Progenitor cell of endocrine pancreas (in vitro differentiated cells): ENCODE data around the gene TNIK. TPM values are rescaled to one million over a fixed set of nuclear protein-coding genes. Genes with fewer than 3 reads are reported as not detected.
"Not testable (repeated sequence)": the region's sequence is repeated elsewhere in the genome, so short reads cannot be mapped to it uniquely, and the experiment has no call there.

Source experiments
- DNase-seq: peaks from one replicate; pipeline ENCODE4 v3.0.0; 2021; ENCODE audit warnings: low spot score; ENCODE audit not compliant: unreplicated experiment
- H3K27ac Mint-ChIP-seq: 2 replicates; pipeline ENCODE4 v1.8.0; 2021; ENCODE audit warnings: mild to moderate bottlenecking, moderate library complexity, mixed read lengths
- H3K27me3 Mint-ChIP-seq: 2 replicates; pipeline ENCODE4 v1.8.0; 2021; ENCODE audit warnings: mixed read lengths
- H3K36me3 Mint-ChIP-seq: 2 replicates; pipeline ENCODE4 v1.8.0; 2022; ENCODE audit warnings: mixed read lengths; ENCODE audit not compliant: insufficient read depth
- H3K4me1 Mint-ChIP-seq: 2 replicates; pipeline ENCODE4 v1.8.0; 2021; ENCODE audit warnings: low read depth, mixed read lengths
- H3K4me3 Mint-ChIP-seq: 2 replicates; pipeline ENCODE4 v1.8.0; 2021; ENCODE audit warnings: low read depth, mild to moderate bottlenecking, moderate library complexity, mixed read lengths
- H3K9me3 Mint-ChIP-seq: 2 replicates; pipeline ENCODE4 v1.8.0; 2021; ENCODE audit warnings: low read depth, mixed read lengths
- total RNA-seq: library from RNA; stranded (reverse); gene quantifications from 2 replicates; pipeline ENCODE4 v1.2.1, GENCODE V29; 2021
- TF ChIP-seq, protein P1 (sequence below): fragments of 200-600 bp; sonication (generic); IDR thresholded peaks from one replicate; pipeline ENCODE4 v1.5.0; 2021; ENCODE audit warnings: antibody characterized with exemption, mild to moderate bottlenecking; ENCODE audit not compliant: unreplicated experiment

Gene TNIK
- total RNA-seq, 1 donor from 2014 or later: 15.7 TPM

DNA sequence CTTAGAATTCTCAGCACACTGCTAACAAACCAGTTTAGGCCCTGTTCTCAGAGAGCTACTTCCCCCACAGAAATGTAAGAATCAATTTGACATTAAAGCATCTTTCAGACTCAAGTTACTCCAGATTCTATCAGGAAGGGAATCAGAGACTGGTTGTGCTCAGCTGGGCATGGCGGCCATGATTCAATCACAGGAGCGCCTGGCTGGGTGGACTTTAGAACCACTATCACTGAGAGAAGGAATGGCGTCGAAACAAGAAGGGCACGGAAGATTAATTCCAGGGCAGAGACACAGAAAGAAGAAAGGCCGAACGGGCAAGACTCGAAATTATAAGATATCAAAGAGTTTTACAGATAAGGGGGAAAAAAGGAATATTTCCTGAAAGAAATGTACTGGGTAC is 6.2 kb downstream of the TNIK start:
- Mint-ChIP-seq H3K4me3 (no peak overlapping the region), H3K9me3 (no peaks in the 10 kb centered on the region), H3K27me3 (peaks cover 18% of the 10 kb centered on the region), H3K4me1 (peaks cover 23% of the 10 kb centered on the region), H3K36me3 (no peaks in the 10 kb centered on the region), H3K27ac (no peak overlapping the region)
- DNase-seq: no peak
- TF ChIP-seq, protein P1, sequence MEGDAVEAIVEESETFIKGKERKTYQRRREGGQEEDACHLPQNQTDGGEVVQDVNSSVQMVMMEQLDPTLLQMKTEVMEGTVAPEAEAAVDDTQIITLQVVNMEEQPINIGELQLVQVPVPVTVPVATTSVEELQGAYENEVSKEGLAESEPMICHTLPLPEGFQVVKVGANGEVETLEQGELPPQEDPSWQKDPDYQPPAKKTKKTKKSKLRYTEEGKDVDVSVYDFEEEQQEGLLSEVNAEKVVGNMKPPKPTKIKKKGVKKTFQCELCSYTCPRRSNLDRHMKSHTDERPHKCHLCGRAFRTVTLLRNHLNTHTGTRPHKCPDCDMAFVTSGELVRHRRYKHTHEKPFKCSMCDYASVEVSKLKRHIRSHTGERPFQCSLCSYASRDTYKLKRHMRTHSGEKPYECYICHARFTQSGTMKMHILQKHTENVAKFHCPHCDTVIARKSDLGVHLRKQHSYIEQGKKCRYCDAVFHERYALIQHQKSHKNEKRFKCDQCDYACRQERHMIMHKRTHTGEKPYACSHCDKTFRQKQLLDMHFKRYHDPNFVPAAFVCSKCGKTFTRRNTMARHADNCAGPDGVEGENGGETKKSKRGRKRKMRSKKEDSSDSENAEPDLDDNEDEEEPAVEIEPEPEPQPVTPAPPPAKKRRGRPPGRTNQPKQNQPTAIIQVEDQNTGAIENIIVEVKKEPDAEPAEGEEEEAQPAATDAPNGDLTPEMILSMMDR: no peak

GRCh38 chr3:171453180-171453886 is 6.9 kb downstream of the TNIK start:
- no peak overlapping the region for H3K4me3 Mint-ChIP-seq
- no peak overlapping the region for H3K27ac Mint-ChIP-seq
- peaks cover 15% of the 10 kb centered on the region for H3K4me1 Mint-ChIP-seq
- no peaks in the 10 kb centered on the region for H3K9me3 Mint-ChIP-seq
- no peaks in the 10 kb centered on the region for H3K36me3 Mint-ChIP-seq
- DNase-seq: no peak
- TF ChIP-seq, protein P1: peak; percentile 50
- peaks cover 11% of the 10 kb centered on the region for H3K27me3 Mint-ChIP-seq

DNA sequence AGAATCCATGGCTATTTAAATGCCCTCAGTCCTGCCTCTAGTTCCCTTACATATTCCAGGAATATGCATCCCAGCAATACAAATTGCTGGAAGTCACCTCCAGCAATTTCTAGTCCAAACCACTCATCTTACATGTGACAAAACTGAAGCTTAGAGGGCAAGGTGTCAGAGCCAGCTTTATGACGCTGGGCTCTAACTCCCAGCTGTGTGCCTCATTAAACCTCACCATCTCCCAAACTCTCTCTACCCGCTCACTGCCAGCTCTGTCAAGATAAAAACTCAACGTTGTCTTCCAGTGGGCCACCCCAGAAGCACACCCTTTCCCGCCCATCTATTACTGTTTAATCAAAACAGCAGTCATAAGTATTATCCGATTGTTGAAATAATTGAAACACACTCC is 7.9 kb downstream of the TNIK start:
- TF ChIP-seq, protein P1: no peak
- DNase-seq: no peak
- no peaks in the 10 kb centered on the region for H3K9me3 Mint-ChIP-seq
- H3K27ac Mint-ChIP-seq: no peak overlapping the region
- H3K4me1 Mint-ChIP-seq: peaks cover 8% of the 10 kb centered on the region
- H3K27me3 Mint-ChIP-seq: peaks cover 4% of the 10 kb centered on the region
- no peak overlapping the region for H3K4me3 Mint-ChIP-seq
- no peaks in the 10 kb centered on the region for H3K36me3 Mint-ChIP-seq

DNA sequence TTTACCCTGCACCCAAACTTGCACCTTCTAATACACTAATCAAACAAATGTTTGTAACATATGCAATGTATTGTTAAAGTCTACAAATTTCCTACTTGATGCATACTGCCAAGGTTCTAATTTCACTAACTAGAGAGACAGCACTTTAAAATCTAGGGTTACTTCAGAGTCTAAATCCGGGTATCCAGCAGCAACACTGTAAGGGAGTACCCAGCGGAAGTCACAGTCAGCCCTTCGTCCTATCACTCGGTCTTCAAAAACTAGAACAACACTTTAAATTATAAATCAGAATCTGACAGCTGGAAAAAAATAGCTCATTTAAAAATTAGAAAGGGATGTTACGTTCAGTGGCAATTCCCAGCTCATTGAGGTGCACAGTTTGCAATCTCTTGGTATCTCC is 8.3 kb downstream of the TNIK start:
- Mint-ChIP-seq H3K27ac (no peak overlapping the region), H3K4me1 (peaks cover 7% of the 10 kb centered on the region), H3K27me3 (peaks cover 2% of the 10 kb centered on the region), H3K9me3 (no peaks in the 10 kb centered on the region), H3K36me3 (no peaks in the 10 kb centered on the region), H3K4me3 (no peak overlapping the region)
- TF ChIP-seq, protein P1: no peak
- no peak for DNase-seq

GRCh38 chr3:171447579-171447891 is 12.7 kb downstream of the TNIK start:
- not testable (repeated sequence) for H3K36me3 Mint-ChIP-seq, H3K27me3 Mint-ChIP-seq, H3K27ac Mint-ChIP-seq, H3K4me3 Mint-ChIP-seq, DNase-seq, H3K9me3 Mint-ChIP-seq, H3K4me1 Mint-ChIP-seq
